MCF 10A (cell line): ENCODE measurements around the gene BMPR1B. TPM values are rescaled to one million over a fixed set of nuclear protein-coding genes. Genes with fewer than 3 reads are reported as not detected.

Experiments used
- BruUV-seq: library from RNA; stranded (reverse); fragments of 400-500 nt; replicated peaks from 2 replicates; lab custom pipeline; 2021; lab: Mats Ljungman, UMichigan
- CTCF ChIA-PET: fragments of 300-600 bp; sonication (Branson Sonifier 250); formaldehyde crosslinking; extraction: SDS; loops from one replicate; lab custom pipeline; 2021; ENCODE audit warnings: antibody characterized with exemption, inconsistent platforms; lab: Yijun Ruan, JAX
- POLR2A ChIA-PET: fragments of 300-600, 350-650 bp; sonication (Branson Sonifier 250); formaldehyde crosslinking; extraction: SDS; loops from one replicate; lab custom pipeline; 2020; ENCODE audit warnings: antibody characterized with exemption, inconsistent platforms; lab: Yijun Ruan, JAX
- DNase-seq: peaks from one replicate; pipeline ENCODE4 v3.0.0-alpha.2; 2018; ENCODE audit not compliant: unreplicated experiment
- H3K27ac Mint-ChIP-seq: one replicate; pipeline ENCODE4 v1.8.0; 2022; ENCODE audit warnings: mild to moderate bottlenecking, low read depth, mixed read lengths; ENCODE audit not compliant: unreplicated experiment
- H3K27me3 Mint-ChIP-seq: one replicate; pipeline ENCODE4 v1.8.0; 2022; ENCODE audit warnings: mixed read lengths; ENCODE audit not compliant: insufficient read depth, unreplicated experiment
- H3K36me3 Mint-ChIP-seq: one replicate; pipeline ENCODE4 v1.8.0; 2022; ENCODE audit warnings: mild to moderate bottlenecking, moderate library complexity, mixed read lengths; ENCODE audit not compliant: insufficient read depth, unreplicated experiment
- H3K4me1 Mint-ChIP-seq: one replicate; pipeline ENCODE4 v1.8.0; 2022; ENCODE audit warnings: mixed read lengths; ENCODE audit not compliant: insufficient read depth, unreplicated experiment
- H3K4me3 Mint-ChIP-seq: one replicate; pipeline ENCODE4 v1.8.0; 2022; ENCODE audit warnings: mild to moderate bottlenecking, moderate library complexity, mixed read lengths; ENCODE audit not compliant: unreplicated experiment
- H3K9me3 Mint-ChIP-seq: one replicate; pipeline ENCODE4 v1.8.0; 2022; ENCODE audit warnings: mixed read lengths; ENCODE audit not compliant: unreplicated experiment
- CTCF ChIP-seq: fragments of 200-600 bp; IDR thresholded peaks from one replicate; pipeline ENCODE4 v1.8.0; 2022; ENCODE audit warnings: antibody characterized with exemption, mild to moderate bottlenecking; ENCODE audit not compliant: unreplicated experiment
- intact Hi-C: fragments of 100-400 bp; cut with micrococcal nuclease; formaldehyde crosslinking; loops from 2 replicates; pipeline ENCODE4 v1.14.1; 2022
- total RNA-seq: library from RNA; stranded (reverse); gene quantifications from 2 replicates; pipeline ENCODE4 v1.2.3, GENCODE V29; 2022

Gene BMPR1B
- total RNA-seq, 1 experiment from 2014 or later: 18.8 TPM

DNA sequence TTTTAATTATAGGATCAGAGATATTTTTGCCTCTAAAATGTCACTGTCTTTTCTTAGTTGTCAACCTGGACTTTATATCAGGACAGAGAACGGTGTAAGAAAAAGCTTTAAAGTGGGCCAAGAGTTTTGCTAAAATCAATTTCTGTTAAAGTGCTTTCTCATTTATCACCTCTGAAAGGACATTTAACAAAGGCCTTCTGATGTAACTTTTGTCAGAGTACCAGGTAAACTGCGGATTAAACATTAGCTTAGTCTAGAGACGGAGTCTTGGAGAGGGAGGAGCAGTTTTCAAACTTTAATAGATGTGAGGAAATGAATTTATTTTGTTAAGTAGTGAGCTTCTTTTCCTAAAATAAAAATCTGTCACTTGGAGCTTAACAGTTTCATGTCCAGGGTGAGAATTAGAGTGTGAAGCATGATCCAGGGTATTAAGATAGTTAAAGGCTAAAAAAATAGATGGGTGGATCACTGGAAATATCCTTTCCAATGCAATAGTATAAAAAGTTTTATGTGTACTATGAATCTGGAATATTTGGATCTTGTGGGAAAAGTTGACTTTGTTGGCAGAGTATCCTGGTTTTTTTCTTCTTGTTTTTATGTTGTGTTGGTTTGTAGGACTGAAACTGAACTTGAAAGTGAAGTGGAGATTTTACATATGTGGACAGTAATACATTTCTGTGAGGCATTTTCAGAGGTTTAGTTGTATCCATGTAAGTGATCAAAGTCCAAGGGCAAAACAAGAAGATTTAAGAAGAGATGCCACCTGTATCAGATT lies 33.6 kb upstream of the BMPR1B start:
- H3K4me3 Mint-ChIP-seq: no peak overlapping the region
- no TSS peak for BruUV-seq
- H3K36me3 Mint-ChIP-seq: no peaks in the 10 kb centered on the region
- TF ChIP-seq CTCF: no peak
- no peak for DNase-seq
- H3K27ac Mint-ChIP-seq: no peak overlapping the region
- intact Hi-C loops: no loop called here
- peaks cover 6% of the 10 kb centered on the region for H3K4me1 Mint-ChIP-seq
- no peaks in the 10 kb centered on the region for H3K9me3 Mint-ChIP-seq
- ChIA-PET CTCF (interaction anchor here (0.6 to 0.7 kb wide), 3 partner anchors 74 to 416 kb away, joined by 3 read pairs; no protein-coding TSS in a partner anchor), POLR2A (interaction anchor here (0.7 to 1.6 kb wide), 2 partner anchors 17 to 106 kb away, joined by 3 read pairs; no protein-coding TSS in a partner anchor)
- H3K27me3 Mint-ChIP-seq: no peaks in the 10 kb centered on the region

DNA sequence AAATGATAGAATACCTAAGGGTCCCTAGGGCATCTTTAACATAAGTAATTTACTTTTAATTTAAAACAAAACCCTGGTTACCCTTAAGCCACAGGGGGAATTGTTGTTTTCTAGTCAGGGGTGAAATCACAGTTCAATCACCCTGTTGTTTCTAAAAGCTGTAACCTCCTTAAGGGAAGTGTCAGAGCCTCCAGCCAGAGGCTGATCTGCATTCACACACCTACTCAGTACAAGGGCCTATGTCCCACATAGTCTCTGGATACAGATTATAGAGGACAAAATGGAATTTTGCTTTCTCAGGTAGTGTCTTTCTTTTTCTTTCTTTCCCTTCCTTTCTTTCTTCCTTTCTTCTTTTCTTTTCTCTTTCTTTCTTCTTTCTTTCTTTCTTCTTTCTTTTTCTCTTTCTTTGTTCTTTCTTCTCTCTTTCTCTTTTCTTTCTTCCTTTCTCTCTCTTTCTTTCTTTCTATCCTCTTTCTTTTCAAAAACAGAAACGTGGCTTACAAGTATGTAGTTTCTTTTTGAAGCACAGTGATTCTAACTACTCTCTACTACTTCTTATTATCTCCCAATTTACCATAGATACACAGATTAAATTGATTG lies 31.1 kb upstream of the BMPR1B start:
- ChIA-PET POLR2A (no interaction called here), CTCF (interaction anchor here (1.4 kb wide), 1 partner anchor 105 kb away, joined by 4 read pairs; no protein-coding TSS in a partner anchor)
- BruUV-seq: no TSS peak
- H3K9me3 Mint-ChIP-seq: no peaks in the 10 kb centered on the region
- H3K4me3 Mint-ChIP-seq: no peak overlapping the region
- H3K4me1 Mint-ChIP-seq: peaks cover 6% of the 10 kb centered on the region
- no peak for DNase-seq
- no peak overlapping the region for H3K27ac Mint-ChIP-seq
- H3K36me3 Mint-ChIP-seq: no peaks in the 10 kb centered on the region
- TF ChIP-seq CTCF: no peak
- intact Hi-C loops: no loop called here
- no peaks in the 10 kb centered on the region for H3K27me3 Mint-ChIP-seq

GRCh38 chr4:94728056-94728766 lies 29.5 kb upstream of the BMPR1B start:
- peaks cover 6% of the 10 kb centered on the region for H3K4me1 Mint-ChIP-seq
- no peaks in the 10 kb centered on the region for H3K9me3 Mint-ChIP-seq
- no peak for DNase-seq
- CTCF ChIA-PET: no interaction called here
- no peak overlapping the region for H3K27ac Mint-ChIP-seq
- intact Hi-C loops: no loop called here
- H3K27me3 Mint-ChIP-seq: no peaks in the 10 kb centered on the region
- no peaks in the 10 kb centered on the region for H3K36me3 Mint-ChIP-seq
- POLR2A ChIA-PET: no interaction called here
- no TSS peak for BruUV-seq
- TF ChIP-seq CTCF: no peak
- H3K4me3 Mint-ChIP-seq: no peak overlapping the region

- BruUV-seq: no TSS peak
- Mint-ChIP-seq H3K27me3 (no peaks in the 10 kb centered on the region), H3K4me3 (no peak overlapping the region), H3K27ac (no peak overlapping the region), H3K4me1 (no peaks in the 10 kb centered on the region), H3K9me3 (no peaks in the 10 kb centered on the region), H3K36me3 (no peaks in the 10 kb centered on the region)
- no peak for DNase-seq
- no peak for TF ChIP-seq CTCF
- ChIA-PET POLR2A (interaction anchor here (0.6 kb wide), 1 partner anchor 101 kb away, joined by 3 read pairs; no protein-coding TSS in a partner anchor), CTCF (interaction anchor here (0.6 to 1.7 kb wide), 7 partner anchors 17 to 393 kb away, joined by 3 to 5 read pairs (median 3); no protein-coding TSS in a partner anchor)
- intact Hi-C loops: loop anchor here (5.0 to 10.0 kb wide), 2 partner anchors 110 to 428 kb away; no protein-coding TSS in a partner anchor
Measured at GRCh38 chr4:94732358-94732698, 25.4 kb upstream of the BMPR1B start.
